Stimulated activated CD4-positive, alpha-beta T cell treated with anti-CD3 and anti-CD28 coated beads, Interleukin-1b, Interleukin-23, amount 100 ng/mL, for 48 hours (primary cell): ENCODE data around the gene CCRL2.

Source experiments
- DNase-seq: peaks from one replicate; pipeline ENCODE4 v3.0.0-alpha.2; 2020

The CCRL2 gene

GRCh38 chr3:46406788-46407611 lies at the start of gene CCRL2, which contains the start of gene CCR5AS:
Gene CCRL2, plus strand, starts transcription at chr3:46407259. Its CDS starts 821 bp downstream, at chr3:46408080.
Gene CCR5AS, minus strand, starts transcription at chr3:46407066.
- peak; percentile 37 for DNase-seq

- no peak for DNase-seq
Observed at GRCh38 chr3:46358466-46358865, 48.6 kb upstream of the CCRL2 start.

GRCh38 chr3:46359733-46360493 lies 47.1 kb upstream of the CCRL2 start:
- DNase-seq: peak; percentile 63

GRCh38 chr3:46360907-46361306 lies 46.2 kb upstream of the CCRL2 start:
- no peak for DNase-seq

DNA sequence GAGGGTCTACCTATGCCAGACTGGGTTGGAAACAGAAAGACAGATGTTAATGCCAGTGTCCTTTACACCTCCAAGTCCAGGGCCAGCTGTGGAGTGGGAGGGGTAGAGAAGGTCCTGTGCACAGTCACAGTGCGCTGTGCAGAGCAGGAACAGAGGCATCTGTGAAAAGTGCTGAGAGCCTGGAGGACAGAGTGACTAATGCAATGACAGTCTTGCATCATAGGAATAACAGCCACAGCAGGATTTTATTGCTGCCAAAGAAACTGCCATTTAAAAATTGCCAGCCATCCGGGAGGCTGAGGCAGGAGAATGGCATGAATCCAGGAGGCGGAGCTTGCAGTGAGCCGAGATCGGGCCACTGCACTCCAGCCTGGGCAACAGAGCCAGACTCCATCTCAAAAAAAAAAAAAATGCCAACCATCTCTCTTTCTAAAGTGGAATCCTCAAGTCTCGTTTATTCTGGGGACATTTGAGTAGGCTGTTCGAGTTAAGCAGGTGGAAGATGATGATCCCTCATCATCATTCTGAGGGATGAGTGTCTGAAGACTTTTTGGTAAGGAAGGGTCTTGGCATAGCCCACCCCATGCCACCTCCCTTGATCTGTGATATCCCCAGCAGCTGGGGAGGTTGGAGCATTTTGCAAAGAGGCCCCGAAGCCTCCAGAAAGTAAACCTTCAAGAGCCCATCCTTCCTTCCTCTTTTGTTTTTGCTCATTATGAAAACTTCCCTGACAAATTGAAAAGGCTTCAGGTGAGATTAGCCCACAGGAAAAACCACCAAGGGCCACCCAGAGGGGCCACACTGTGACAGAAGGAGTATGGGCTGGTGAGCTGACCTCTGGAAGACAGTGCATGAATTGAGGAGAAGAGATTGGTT lies 45.4 kb upstream of the CCRL2 start:
- DNase-seq: no peak

- DNase-seq: no peak
Observed at GRCh38 chr3:46365041-46365440, 42.0 kb upstream of the CCRL2 start.

GRCh38 chr3:46365737-46366524 lies 41.1 kb upstream of the CCRL2 start:
- DNase-seq: no peak

- DNase-seq: no peak
Observed at GRCh38 chr3:46367811-46368210, 39.2 kb upstream of the CCRL2 start.

DNA sequence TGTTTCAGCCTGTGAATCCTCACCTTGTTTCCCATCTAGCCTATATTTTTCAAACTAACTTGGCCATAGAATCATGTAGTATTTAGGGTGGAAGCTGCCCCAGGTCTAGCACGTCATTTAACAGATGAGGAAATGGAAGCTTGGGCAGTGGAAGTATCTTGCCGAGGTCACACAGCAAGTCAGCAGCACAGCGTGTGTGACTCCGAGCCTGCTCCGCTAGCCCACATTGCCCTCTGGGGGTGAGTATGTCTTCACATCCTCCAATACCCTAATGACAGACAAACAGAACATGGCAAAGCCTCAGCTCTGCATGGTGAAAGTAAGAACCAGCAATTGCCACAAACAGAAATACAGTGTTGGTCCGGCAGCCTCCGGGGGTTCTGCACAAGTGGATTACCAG lies 38.5 kb upstream of the CCRL2 start:
- DNase-seq: peak; percentile 59

DNA sequence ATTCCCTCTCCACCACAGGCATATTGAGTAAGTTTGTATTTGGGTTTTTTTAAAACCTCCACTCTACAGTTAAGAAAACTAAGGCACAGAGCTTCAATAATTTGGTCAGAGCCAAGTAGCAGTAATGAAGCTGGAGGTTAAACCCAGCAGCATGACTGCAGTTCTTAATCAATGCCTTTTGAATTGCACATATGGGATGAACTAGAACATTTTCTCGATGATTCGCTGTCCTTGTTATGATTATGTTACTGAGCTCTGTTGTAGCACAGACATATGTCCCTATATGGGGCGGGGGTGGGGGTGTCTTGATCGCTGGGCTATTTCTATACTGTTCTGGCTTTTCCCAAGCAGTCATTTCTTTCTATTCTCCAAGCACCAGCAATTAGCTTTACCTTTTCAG lies 37.9 kb upstream of the CCRL2 start:
- DNase-seq: no peak

DNA sequence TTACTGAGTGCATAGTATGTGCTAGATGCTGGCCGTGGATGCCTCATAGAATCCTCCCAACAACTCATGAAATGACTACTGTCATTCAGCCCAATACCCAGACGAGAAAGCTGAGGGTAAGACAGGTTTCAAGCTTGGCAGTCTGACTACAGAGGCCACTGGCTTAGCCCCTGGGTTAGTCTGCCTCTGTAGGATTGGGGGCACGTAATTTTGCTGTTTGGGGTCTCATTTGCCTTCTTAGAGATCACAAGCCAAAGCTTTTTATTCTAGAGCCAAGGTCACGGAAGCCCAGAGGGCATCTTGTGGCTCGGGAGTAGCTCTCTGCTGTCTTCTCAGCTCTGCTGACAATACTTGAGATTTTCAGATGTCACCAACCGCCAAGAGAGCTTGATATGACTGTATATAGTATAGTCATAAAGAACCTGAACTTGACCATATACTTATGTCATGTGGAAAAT lies 37.4 kb upstream of the CCRL2 start:
- DNase-seq: peak; percentile 50

GRCh38 chr3:46370839-46371518 lies 36.1 kb upstream of the CCRL2 start, which contains the start of gene CCR5:
Gene CCR5, plus strand, starts transcription at chr3:46370946. Its CDS starts 1,957 bp downstream, at chr3:46372903.
- DNase-seq: peak; percentile 21

DNA sequence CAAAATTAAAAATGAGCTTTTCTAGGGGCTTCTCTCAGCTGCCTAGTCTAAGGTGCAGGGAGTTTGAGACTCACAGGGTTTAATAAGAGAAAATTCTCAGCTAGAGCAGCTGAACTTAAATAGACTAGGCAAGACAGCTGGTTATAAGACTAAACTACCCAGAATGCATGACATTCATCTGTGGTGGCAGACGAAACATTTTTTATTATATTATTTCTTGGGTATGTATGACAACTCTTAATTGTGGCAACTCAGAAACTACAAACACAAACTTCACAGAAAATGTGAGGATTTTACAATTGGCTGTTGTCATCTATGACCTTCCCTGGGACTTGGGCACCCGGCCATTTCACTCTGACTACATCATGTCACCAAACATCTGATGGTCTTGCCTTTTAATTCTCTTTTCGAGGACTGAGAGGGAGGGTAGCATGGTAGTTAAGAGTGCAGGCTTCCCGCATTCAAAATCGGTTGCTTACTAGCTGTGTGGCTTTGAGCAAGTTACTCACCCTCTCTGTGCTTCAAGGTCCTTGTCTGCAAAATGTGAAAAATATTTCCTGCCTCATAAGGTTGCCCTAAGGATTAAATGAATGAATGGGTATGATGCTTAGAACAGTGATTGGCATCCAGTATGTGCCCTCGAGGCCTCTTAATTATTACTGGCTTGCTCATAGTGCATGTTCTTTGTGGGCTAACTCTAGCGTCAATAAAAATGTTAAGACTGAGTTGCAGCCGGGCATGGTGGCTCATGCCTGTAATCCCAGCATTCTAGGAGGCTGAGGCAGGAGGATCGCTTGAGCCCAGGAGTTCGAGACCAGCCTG lies 35.3 kb upstream of the CCRL2 start:
- no peak for DNase-seq

- DNase-seq: no peak
Observed at GRCh38 chr3:46372492-46373359, 34.3 kb upstream of the CCRL2 start.

GRCh38 chr3:46374755-46375154 lies 32.3 kb upstream of the CCRL2 start:
- no peak for DNase-seq

- no peak for DNase-seq
Observed at GRCh38 chr3:46375218-46375617, 31.8 kb upstream of the CCRL2 start.

GRCh38 chr3:46375814-46376213 lies 31.2 kb upstream of the CCRL2 start:
- no peak for DNase-seq

DNA sequence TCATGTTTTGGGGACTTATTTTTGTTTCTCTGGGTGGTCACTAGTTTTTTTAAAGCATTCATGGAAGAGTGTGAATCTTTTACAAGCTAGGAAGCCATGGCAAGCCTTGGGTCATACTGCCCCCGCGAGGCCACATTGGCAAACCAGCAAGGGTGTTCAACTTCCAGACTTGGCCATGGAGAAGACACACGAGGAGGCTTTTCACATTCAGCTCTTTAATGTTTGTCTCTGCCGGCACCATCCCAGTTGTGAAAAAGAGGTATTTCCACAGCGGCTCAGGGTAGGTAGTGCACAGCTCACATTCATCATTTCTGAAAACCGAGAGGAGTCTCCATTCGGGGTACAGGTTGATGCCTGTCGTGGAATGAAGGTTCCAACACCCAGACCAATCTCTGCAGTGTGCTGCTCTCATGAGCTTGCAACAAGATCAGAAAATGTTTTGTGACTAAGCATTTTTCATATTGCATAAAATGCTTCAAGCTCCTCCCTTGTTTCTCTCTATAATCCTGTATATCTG lies 28.6 kb upstream of the CCRL2 start:
- DNase-seq: peak; percentile 66
